ENCODE results near the gene SIRPB2. TPM values are rescaled to one million over a fixed set of nuclear protein-coding genes. Genes with fewer than 3 reads are reported as not detected.

Gene SIRPB2
- total RNA-seq, 3 donors from 2014 or later = 0.87 to 5.4 (median 3.4) TPM

- intact Hi-C loops (cut with DNase I, micrococcal nuclease) = no loop called here
- Histone ChIP-seq H3K4me3 (no peak overlapping the region), H3K36me3 (ENCODE audit: low read depth) (no peaks in the 10 kb centered on the region), H3K4me1 (ENCODE audit: low read depth) (no peaks in the 10 kb centered on the region), H3K9me3 (no peaks in the 10 kb centered on the region)
- no peak for TF ChIP-seq CTCF (IDR thresholded peaks at IDR 0.05)
- ATAC-seq = no peak
- DNase-seq = no peak
Measured at GRCh38 chr20:1526896-1527295, 35.7 kb upstream of the SIRPB2 start.

- no peaks in the 10 kb centered on the region for H3K4me1 ChIP-seq (ENCODE audit: low read depth)
- DNase-seq = no peak
- H3K9me3 ChIP-seq = no peaks in the 10 kb centered on the region
- no peak for ATAC-seq
- TF ChIP-seq CTCF (IDR thresholded peaks at IDR 0.05) = no peak
- no peak overlapping the region for H3K4me3 ChIP-seq
- no peaks in the 10 kb centered on the region for H3K36me3 ChIP-seq (ENCODE audit: low read depth)
- intact Hi-C loops (cut with DNase I, micrococcal nuclease) = no loop called here
Measured at GRCh38 chr20:1526310-1526709, 35.1 kb upstream of the SIRPB2 start.

- no peaks in the 10 kb centered on the region for H3K4me1 ChIP-seq (ENCODE audit: low read depth)
- no peak overlapping the region for H3K4me3 ChIP-seq
- DNase-seq (no peak), ATAC-seq (no peak)
- intact Hi-C loops (cut with DNase I, micrococcal nuclease) = no loop called here
- no peaks in the 10 kb centered on the region for H3K9me3 ChIP-seq
- H3K36me3 ChIP-seq (ENCODE audit: low read depth) = no peaks in the 10 kb centered on the region
- no peak for TF ChIP-seq CTCF (IDR thresholded peaks at IDR 0.05)
Measured at GRCh38 chr20:1524004-1524403, 32.8 kb upstream of the SIRPB2 start.

- intact Hi-C loops (cut with DNase I, micrococcal nuclease) = no loop called here
- H3K4me1 ChIP-seq (ENCODE audit: low read depth) = no peaks in the 10 kb centered on the region
- DNase-seq (no peak), ATAC-seq (no peak)
- no peak overlapping the region for H3K4me3 ChIP-seq
- no peaks in the 10 kb centered on the region for H3K36me3 ChIP-seq (ENCODE audit: low read depth)
- H3K9me3 ChIP-seq = no peaks in the 10 kb centered on the region
- TF ChIP-seq CTCF (IDR thresholded peaks at IDR 0.05) = no peak
Measured at GRCh38 chr20:1517010-1517409, 25.8 kb upstream of the SIRPB2 start.

GRCh38 chr20:1513801-1514200, 22.6 kb upstream of the SIRPB2 start:
- no peak for TF ChIP-seq CTCF (IDR thresholded peaks at IDR 0.05)
- no peak overlapping the region for H3K4me3 ChIP-seq
- no peak for ATAC-seq
- no peaks in the 10 kb centered on the region for H3K9me3 ChIP-seq
- H3K4me1 ChIP-seq (ENCODE audit: low read depth) = no peaks in the 10 kb centered on the region
- H3K36me3 ChIP-seq (ENCODE audit: low read depth) = no peaks in the 10 kb centered on the region
- intact Hi-C loops (cut with DNase I, micrococcal nuclease) = no loop called here
- no peak for DNase-seq

- Histone ChIP-seq H3K4me1 (ENCODE audit: low read depth) (no peaks in the 10 kb centered on the region), H3K9me3 (no peaks in the 10 kb centered on the region), H3K36me3 (ENCODE audit: low read depth) (no peaks in the 10 kb centered on the region), H3K4me3 (no peak overlapping the region)
- intact Hi-C loops (cut with DNase I, micrococcal nuclease) = no loop called here
- no peak for TF ChIP-seq CTCF (IDR thresholded peaks at IDR 0.05)
- ATAC-seq (peak; percentile 53), DNase-seq (peak in 1 of 3 donors; percentile 32)
Measured at GRCh38 chr20:1509237-1509636, 18.0 kb upstream of the SIRPB2 start.

Data from mucosa of descending colon (tissue), 3 donors.